ENCODE results near the gene RIMS4.

DNA sequence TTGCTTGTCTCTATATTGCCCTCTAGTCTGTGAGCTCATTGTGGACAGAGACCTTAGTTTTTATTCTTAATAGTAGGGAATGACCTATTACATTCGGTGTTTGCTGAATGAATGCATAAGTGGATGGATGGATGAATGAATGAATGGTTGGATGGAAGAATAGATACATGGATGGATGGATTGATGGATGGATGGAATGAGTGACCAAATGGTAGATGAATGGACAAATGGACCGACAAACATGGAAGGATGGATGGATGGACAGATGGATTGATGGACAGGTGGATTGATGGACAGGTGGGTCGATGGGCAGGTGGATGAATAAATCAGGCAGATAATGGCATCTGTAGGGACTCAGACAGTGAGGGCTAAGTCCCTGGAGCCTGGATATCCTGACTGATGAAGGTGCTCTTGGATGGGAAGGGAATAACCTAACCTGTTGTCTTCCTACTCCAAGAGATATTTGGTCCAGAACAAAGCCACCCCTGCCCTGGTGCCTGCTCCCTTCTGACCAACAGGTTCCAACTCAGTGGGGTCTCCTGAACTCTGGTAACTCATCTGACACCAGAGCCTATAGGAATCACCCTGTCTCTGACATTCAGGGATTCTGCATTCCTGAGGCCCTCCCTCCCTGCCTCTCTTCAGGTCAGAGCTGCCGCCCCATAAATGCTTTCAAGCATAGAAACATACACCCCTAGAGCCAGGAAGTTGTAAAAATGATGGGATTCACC, 104.8 kb downstream of the RIMS4 start:
- TF ChIP-seq POLR2AphosphoS5 (IDR thresholded peaks at IDR 0.05; ENCODE audit: borderline replicate concordance, low read depth, low read length) (no peak), FOXP2 (optimal IDR thresholded peaks at IDR 0.05; ENCODE audit: control extremely low read depth, extremely low read length, insufficient read depth) (no peak)
